ENCODE data around the gene RIPOR2. TPM values are rescaled to one million over a fixed set of nuclear protein-coding genes. Genes with fewer than 3 reads are reported as not detected.
A peak's percentile ranks its signal among the peaks of the same experiment; 100 is the strongest.
"Not testable (repeated sequence)": the region's sequence is repeated elsewhere in the genome, so short reads cannot be mapped to it uniquely, and the experiment has no call there.

The RIPOR2 gene
- total and polyA plus RNA-seq, 4 donors, result 1.6 to 10.9 (median 3.7) TPM

DNA sequence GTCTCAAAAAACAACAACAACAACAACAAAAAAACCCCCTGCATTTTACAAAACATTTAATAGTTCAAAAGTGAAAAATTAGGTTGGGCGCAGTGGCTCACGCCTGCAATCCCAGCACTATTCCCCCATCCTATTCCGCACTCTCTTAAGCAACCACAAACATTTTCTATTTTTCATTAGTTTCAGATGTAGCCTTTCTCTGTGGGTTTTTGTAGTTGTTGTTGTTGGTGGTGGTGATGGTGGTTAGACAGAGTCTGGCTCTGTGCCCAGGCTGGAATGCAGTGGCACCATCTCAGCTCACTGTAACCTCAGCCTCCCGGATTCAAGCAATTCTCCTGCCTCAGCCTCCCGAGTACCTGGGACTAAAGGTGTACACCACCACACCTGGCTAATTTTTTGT lies 167.4 kb downstream of the RIPOR2 start:
- no peak overlapping the region for H3K9ac ChIP-seq (ENCODE audit: low read depth in 1 of 2, low read length in 2 of 2)
- no peak for TF ChIP-seq TAF1 (conservative IDR thresholded peaks at IDR 0.05)
- TF ChIP-seq HNF4A (conservative IDR thresholded peaks at IDR 0.05), result no peak
- TF ChIP-seq FOXA1 (IDR thresholded peaks at IDR 0.05), result no peak
- TF ChIP-seq NR2F2 (IDR thresholded peaks at IDR 0.05), result no peak
- TF ChIP-seq, protein P1, sequence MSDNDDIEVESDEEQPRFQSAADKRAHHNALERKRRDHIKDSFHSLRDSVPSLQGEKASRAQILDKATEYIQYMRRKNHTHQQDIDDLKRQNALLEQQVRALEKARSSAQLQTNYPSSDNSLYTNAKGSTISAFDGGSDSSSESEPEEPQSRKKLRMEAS (IDR thresholded peaks at IDR 0.05), result no peak
- no peak for TF ChIP-seq FOXA2 (IDR thresholded peaks at IDR 0.05)
- TF ChIP-seq YY1 (IDR thresholded peaks at IDR 0.05), result no peak
- TF ChIP-seq GABPA (IDR thresholded peaks at IDR 0.05 in 1 of 2, conservative IDR thresholded peaks at IDR 0.05 in 1 of 2), result no peak
- no peak for TF ChIP-seq RXRA (IDR thresholded peaks at IDR 0.05)
- TF ChIP-seq RAD21 (IDR thresholded peaks at IDR 0.05), result no peak
- TF ChIP-seq ZBTB33 (IDR thresholded peaks at IDR 0.05), result no peak
- DNase-seq (ENCODE audit: low spot score), result no peak
- H3K9me3 ChIP-seq (ENCODE audit: control insufficient read depth in 4 of 4, low read length in 3 of 4), result no peaks in the 10 kb centered on the region
- no peak overlapping the region for H3K4me3 ChIP-seq (ENCODE audit: low read depth in 1 of 3, low read length in 3 of 3)
- no peaks in the 10 kb centered on the region for H3K27me3 ChIP-seq (ENCODE audit: control insufficient read depth in 4 of 4, insufficient read depth in 4 of 4, low read length in 3 of 4)
- H3K4me1 ChIP-seq (ENCODE audit: control insufficient read depth in 4 of 4, insufficient read depth in 4 of 4, low read length in 3 of 4), result peaks cover 0 to 5% (median 1%) of the 10 kb centered on the region in 4 donors
- WGBS, result 96% methylated on average over 5 of the region's 5 CpGs
- H3K36me3 ChIP-seq (ENCODE audit: control insufficient read depth in 4 of 4, insufficient read depth in 3 of 4, low read depth in 1 of 4, low read length in 3 of 4), result no peaks in the 10 kb centered on the region
- H3K27ac ChIP-seq (ENCODE audit: low read depth in 1 of 2, low read length in 2 of 2), result no peak overlapping the region

DNA sequence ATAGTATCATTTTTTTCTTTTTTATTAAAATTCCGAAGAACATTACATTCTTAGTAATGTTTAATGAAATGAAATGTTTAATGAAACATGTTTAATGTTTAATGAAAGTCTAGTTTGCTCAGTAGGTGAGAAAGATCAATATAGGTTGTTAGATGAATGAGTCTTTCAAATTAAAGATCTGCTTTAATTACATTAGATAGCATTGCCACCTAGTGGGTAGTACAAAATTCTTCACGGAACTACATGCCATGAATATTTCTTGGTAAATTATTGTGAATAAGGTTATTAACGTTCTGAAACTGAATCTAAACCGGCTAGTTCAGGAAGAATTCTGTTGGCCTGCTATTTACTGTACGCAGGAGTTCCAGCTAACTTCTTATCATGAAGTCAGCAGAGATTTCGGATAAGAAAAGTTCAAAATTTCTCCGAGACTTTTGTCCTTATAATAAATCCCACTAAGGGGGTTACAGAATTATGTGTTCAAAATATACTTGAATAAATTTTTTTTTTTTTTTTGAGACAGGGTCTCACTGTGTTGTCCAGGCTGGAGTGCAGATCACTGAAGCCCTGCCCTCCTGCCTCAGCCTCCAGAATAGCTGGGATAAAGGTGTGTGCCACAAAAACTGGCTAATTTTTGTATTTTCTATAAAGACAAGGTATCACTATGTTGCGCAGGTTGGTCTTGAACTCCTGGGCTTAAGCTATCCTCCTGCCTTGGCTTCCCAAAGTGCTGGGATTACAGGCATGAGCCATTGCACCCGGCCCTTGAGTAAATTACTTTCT lies 168.9 kb downstream of the RIPOR2 start:
- WGBS, result 40% methylated on average over 9 of the region's 9 CpGs
- no peak overlapping the region for H3K27ac ChIP-seq (ENCODE audit: low read depth in 1 of 2, low read length in 2 of 2)

GRCh38 chr6:24765968-24766367 lies 169.8 kb downstream of the RIPOR2 start:
- not testable (repeated sequence) for H3K36me3 ChIP-seq (ENCODE audit: control insufficient read depth in 4 of 4, insufficient read depth in 3 of 4, low read depth in 1 of 4, low read length in 3 of 4); H3K4me3 ChIP-seq (ENCODE audit: low read depth in 1 of 3, low read length in 3 of 3); H3K27me3 ChIP-seq (ENCODE audit: control insufficient read depth in 4 of 4, insufficient read depth in 4 of 4, low read length in 3 of 4); DNase-seq (ENCODE audit: low spot score); H3K9me3 ChIP-seq (ENCODE audit: control insufficient read depth in 4 of 4, low read length in 3 of 4); H3K4me1 ChIP-seq (ENCODE audit: control insufficient read depth in 4 of 4, insufficient read depth in 4 of 4, low read length in 3 of 4); H3K27ac ChIP-seq (ENCODE audit: low read depth in 1 of 2, low read length in 2 of 2); H3K9ac ChIP-seq (ENCODE audit: low read depth in 1 of 2, low read length in 2 of 2)
- 96% methylated on average over 22 of the region's 26 CpGs for WGBS

More for the DNA sequence above, 168.9 kb downstream of the RIPOR2 start:
- Histone ChIP-seq H3K4me3 (ENCODE audit: low read depth in 1 of 3, low read length in 3 of 3) (no peak overlapping the region), H3K9me3 (ENCODE audit: control insufficient read depth in 4 of 4, low read length in 3 of 4) (no peaks in the 10 kb centered on the region), H3K9ac (ENCODE audit: low read depth in 1 of 2, low read length in 2 of 2) (no peak overlapping the region), H3K4me1 (ENCODE audit: control insufficient read depth in 4 of 4, insufficient read depth in 4 of 4, low read length in 3 of 4) (peaks cover 0 to 5% (median 1%) of the 10 kb centered on the region in 4 donors), H3K27me3 (ENCODE audit: control insufficient read depth in 4 of 4, insufficient read depth in 4 of 4, low read length in 3 of 4) (no peaks in the 10 kb centered on the region), H3K36me3 (ENCODE audit: control insufficient read depth in 4 of 4, insufficient read depth in 3 of 4, low read depth in 1 of 4, low read length in 3 of 4) (no peaks in the 10 kb centered on the region)
- DNase-seq (ENCODE audit: low spot score), result no peak
- TF ChIP-seq, protein P2, sequence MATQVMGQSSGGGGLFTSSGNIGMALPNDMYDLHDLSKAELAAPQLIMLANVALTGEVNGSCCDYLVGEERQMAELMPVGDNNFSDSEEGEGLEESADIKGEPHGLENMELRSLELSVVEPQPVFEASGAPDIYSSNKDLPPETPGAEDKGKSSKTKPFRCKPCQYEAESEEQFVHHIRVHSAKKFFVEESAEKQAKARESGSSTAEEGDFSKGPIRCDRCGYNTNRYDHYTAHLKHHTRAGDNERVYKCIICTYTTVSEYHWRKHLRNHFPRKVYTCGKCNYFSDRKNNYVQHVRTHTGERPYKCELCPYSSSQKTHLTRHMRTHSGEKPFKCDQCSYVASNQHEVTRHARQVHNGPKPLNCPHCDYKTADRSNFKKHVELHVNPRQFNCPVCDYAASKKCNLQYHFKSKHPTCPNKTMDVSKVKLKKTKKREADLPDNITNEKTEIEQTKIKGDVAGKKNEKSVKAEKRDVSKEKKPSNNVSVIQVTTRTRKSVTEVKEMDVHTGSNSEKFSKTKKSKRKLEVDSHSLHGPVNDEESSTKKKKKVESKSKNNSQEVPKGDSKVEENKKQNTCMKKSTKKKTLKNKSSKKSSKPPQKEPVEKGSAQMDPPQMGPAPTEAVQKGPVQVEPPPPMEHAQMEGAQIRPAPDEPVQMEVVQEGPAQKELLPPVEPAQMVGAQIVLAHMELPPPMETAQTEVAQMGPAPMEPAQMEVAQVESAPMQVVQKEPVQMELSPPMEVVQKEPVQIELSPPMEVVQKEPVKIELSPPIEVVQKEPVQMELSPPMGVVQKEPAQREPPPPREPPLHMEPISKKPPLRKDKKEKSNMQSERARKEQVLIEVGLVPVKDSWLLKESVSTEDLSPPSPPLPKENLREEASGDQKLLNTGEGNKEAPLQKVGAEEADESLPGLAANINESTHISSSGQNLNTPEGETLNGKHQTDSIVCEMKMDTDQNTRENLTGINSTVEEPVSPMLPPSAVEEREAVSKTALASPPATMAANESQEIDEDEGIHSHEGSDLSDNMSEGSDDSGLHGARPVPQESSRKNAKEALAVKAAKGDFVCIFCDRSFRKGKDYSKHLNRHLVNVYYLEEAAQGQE (IDR thresholded peaks at IDR 0.05), result no peak
- peak; percentile 81 to 82 for TF ChIP-seq RAD21 (IDR thresholded peaks at IDR 0.05)
- no peak for TF ChIP-seq JUND (IDR thresholded peaks at IDR 0.05)
- peak; percentile 52 for TF ChIP-seq CTCF (IDR thresholded peaks at IDR 0.05; ENCODE audit: low read depth, low read length, missing input control)

DNA sequence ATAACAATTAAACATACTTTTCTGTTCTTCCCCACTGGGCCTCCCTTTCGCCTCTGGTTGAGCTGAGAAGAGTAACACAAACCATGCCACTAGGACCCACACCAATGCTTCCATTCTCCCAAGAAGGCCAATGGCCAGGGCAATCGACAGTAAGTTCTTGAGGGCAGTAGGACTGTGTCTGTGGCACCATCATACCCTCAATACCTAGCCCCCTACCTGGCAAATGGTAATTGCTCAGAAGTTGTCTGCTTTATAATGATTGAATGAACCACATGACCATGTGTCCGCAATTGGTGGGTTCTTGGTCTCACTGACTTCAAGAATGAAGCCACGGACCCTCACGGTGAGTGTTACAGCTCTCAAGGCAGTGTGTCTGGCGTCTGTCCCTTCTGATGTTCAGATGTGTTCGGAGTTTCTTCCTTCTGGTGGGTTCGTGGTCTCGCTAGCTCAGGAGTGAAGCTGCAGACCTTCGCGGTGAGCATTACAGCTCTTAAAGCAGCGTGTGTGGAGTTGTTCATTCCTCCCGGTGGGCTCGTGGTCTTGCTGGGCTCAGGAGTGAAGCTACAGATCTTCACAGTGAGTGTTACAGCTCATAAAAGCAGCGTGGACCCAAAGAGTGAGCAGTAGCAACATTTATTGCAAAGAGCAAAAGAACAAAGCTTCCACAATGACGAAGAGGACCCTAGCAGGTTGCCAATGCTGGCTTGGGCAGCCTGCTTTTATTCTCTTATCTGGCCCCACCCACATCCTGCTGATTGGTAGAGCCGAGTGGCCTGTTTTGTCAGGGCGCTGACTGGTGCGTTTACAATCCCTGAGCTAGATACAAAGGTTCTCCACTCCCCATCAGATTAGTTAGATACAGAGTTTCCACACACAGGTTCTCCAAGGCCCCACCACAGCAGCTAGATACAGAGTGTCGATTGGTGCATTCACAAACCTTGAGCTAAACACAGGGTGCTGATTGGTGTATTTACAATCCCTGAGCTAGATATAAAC lies 170.6 kb downstream of the RIPOR2 start:
- not testable (repeated sequence) for H3K4me1 ChIP-seq (ENCODE audit: control insufficient read depth in 4 of 4, insufficient read depth in 4 of 4, low read length in 3 of 4); H3K36me3 ChIP-seq (ENCODE audit: control insufficient read depth in 4 of 4, insufficient read depth in 3 of 4, low read depth in 1 of 4, low read length in 3 of 4); H3K27ac ChIP-seq (ENCODE audit: low read depth in 1 of 2, low read length in 2 of 2); DNase-seq (ENCODE audit: low spot score); H3K27me3 ChIP-seq (ENCODE audit: control insufficient read depth in 4 of 4, insufficient read depth in 4 of 4, low read length in 3 of 4); H3K9me3 ChIP-seq (ENCODE audit: control insufficient read depth in 4 of 4, low read length in 3 of 4); H3K4me3 ChIP-seq (ENCODE audit: low read depth in 1 of 3, low read length in 3 of 3); H3K9ac ChIP-seq (ENCODE audit: low read depth in 1 of 2, low read length in 2 of 2)
- WGBS, result 89% methylated on average over 20 of the region's 20 CpGs

Data from liver (tissue), 9 donors.